ES-I3 (cell line): ENCODE data around the gene CPVL.

ENCODE experiments used
- H3K36me3 ChIP-seq: 2 replicates; pipeline ENCODE4 v1.6.1; 2013; ENCODE audit warnings: mild to moderate bottlenecking, low read length, control low read depth, moderate library complexity; ENCODE audit not compliant: insufficient read depth
- H3K4me1 ChIP-seq: 2 replicates; pipeline ENCODE4 v1.6.1; 2013; ENCODE audit warnings: mild to moderate bottlenecking, control low read depth, low read length; ENCODE audit not compliant: insufficient read depth
- H3K9ac ChIP-seq: 2 replicates; pipeline ENCODE4 v1.6.1; 2013; ENCODE audit warnings: low read depth, mild to moderate bottlenecking, low read length, moderate library complexity
- H3K9me3 ChIP-seq: 2 replicates; pipeline ENCODE4 v1.6.1; 2013; ENCODE audit warnings: mild to moderate bottlenecking, low read length, moderate library complexity; ENCODE audit not compliant: control insufficient read depth, insufficient read depth

The CPVL gene

DNA sequence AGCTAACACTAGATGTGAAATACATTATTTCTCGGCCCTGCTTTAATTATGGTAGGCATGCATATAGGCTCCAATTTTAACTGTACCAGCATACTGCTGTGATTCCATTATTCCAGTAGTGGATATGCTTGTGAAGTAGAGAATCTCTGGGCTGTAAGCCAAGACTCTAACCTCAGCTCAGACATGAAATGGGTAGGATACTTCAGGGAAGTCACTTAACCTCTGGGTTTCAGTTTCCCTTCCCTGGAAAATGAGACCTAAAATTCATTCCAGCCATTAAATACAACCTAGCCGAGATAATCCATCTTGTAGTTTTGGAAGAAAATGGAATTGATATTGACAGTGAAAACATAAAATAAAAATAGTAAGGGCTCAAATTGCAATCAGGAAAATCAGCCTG is 128.6 kb downstream of the CPVL start:
- Histone ChIP-seq H3K9ac (no peak overlapping the region), H3K36me3 (no peaks in the 10 kb centered on the region), H3K9me3 (no peaks in the 10 kb centered on the region), H3K4me1 (no peaks in the 10 kb centered on the region)

DNA sequence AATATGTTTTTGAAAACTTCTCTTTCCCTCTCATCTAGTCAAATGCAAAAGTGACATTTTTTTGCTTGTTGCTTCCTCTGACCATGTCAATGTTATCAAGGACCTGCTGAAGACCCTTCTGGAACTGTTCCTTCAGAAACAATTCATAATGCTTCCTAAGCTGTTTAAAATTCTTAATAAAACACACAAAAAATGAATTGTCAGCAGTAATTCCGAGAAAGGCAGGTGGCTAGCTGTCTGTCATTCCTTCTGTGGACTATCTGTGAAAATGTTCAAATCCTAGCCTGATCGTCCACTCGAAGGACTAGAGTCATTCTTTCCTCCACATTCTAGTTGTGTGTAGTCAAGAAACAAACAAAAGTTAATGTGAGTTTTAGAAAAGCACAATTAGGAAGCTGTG is 131.6 kb downstream of the CPVL start:
- Histone ChIP-seq H3K9me3 (no peaks in the 10 kb centered on the region), H3K4me1 (no peaks in the 10 kb centered on the region), H3K36me3 (no peaks in the 10 kb centered on the region), H3K9ac (no peak overlapping the region)

DNA sequence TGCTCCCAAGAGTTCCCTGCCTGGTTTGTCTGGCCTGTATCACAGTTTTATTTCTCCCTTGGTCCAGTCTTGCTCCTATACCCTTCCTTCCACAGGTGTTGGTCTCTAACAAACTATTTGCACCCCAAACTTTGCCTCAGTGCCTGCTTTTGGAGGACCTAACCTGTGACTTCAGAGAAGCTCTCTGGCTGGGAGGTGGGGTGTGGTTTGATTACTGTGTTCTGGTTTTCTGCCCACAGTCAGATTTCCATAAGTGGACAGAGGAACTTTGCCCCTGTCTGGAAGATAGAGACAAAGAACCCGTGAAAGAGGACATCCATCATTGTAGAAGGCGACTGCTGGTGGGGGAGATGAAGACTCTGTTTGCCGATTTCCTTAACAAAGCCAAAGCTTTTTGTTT is 132.4 kb downstream of the CPVL start:
- Histone ChIP-seq H3K36me3 (no peaks in the 10 kb centered on the region), H3K9ac (no peak overlapping the region), H3K9me3 (no peaks in the 10 kb centered on the region), H3K4me1 (no peaks in the 10 kb centered on the region)

DNA sequence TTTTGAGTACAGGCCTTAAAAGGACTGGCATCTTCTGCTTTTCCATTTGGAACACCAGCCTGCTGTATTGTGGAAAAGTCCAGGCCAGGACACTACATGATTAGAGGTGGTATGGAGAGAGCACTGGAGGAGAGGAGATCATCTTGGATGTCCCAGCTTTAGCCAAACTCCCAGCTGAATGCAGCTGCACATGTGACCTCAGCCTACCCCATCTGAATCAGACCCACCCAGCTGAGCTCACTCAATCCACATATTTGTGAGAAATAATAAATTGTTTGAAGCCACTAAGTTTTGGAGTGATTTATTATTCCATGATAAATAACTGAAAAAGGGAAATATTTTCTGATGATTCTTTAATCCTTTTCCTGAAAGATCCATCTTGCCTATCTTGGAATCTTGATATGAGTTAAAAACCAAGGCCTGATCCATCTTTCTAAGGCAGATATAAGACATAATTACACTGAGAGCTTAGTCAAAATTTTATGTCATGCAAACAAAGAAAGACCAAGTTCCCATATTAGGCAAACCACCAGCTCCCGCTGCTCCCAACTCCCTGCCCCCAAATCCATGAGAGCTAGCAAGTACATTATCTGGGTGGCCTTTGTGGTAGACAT is 133.1 kb downstream of the CPVL start:
- Histone ChIP-seq H3K9me3 (no peaks in the 10 kb centered on the region), H3K4me1 (no peaks in the 10 kb centered on the region), H3K36me3 (no peaks in the 10 kb centered on the region; the same call in 1 of the 2 replicates), H3K9ac (no peak overlapping the region)

DNA sequence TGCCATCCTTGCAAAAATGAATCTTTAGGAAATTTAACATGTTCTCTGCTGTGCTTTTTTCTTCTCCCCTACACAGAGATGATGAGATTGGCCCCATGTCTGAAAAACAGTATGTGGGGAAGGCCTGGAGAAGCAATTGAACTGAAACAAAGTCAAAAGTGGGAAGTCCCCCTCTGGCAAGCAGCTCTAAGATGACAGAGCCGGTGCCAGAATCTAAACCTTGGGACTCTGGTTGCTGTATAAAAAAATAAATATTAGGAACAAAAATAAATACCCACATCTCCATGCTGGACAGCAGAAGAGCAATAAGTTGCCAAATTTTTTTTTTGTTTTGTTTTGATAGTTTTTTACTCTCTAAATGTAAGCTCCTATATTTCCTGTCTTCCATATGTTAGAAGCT is 136.4 kb downstream of the CPVL start:
- H3K4me1 ChIP-seq: no peaks in the 10 kb centered on the region
- no peaks in the 10 kb centered on the region; the same call in 1 of the 2 replicates for H3K36me3 ChIP-seq
- peaks cover 6% of the 10 kb centered on the region; the same call in 1 of the 2 replicates for H3K9me3 ChIP-seq
- H3K9ac ChIP-seq: no peak overlapping the region

DNA sequence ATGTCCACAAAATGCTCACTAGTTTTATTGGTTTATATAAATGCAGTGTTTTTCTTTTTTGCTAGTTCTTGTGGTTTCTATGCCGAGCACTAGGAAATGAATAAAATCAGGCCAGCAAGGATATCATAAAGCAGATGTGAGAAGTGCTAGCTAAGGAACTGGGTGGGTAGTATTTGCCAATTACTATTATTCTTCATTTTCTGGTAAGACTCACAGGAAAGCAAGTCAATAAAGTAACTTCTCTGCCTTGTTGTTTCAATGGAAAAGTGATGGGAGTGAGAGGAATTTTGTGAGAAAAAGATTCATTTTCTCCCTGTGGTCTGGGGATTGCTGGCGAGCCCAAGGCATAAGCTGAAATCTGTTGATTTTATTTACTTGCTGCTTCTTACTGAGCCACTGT is 137.7 kb downstream of the CPVL start:
- Histone ChIP-seq H3K36me3 (no peaks in the 10 kb centered on the region; the same call in 1 of the 2 replicates), H3K4me1 (no peaks in the 10 kb centered on the region), H3K9me3 (peaks cover 6% of the 10 kb centered on the region; the same call in 1 of the 2 replicates), H3K9ac (no peak overlapping the region)

DNA sequence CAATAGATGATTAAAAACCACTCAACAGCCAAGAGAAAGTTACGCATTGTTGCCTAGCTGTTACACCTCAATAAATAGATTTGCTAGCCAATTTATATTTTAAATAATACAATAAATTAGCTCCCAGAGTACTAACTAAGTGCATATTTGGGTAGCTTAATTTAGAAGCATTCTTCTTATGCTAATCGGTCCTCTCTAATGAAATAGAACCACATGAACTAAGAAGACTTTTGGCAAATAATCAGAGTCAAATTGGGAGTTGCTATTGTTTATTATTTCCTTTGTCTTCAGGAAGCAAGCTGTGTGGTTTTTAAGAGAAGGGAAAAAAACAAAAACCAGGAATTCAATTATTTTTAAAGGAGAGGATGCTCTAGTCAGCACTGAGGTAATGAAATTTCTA is 139.2 kb downstream of the CPVL start:
- H3K9me3 ChIP-seq: peaks cover 11% of the 10 kb centered on the region
- no peaks in the 10 kb centered on the region for H3K4me1 ChIP-seq
- H3K36me3 ChIP-seq: no peaks in the 10 kb centered on the region; the same call in 1 of the 2 replicates
- no peak overlapping the region for H3K9ac ChIP-seq

DNA sequence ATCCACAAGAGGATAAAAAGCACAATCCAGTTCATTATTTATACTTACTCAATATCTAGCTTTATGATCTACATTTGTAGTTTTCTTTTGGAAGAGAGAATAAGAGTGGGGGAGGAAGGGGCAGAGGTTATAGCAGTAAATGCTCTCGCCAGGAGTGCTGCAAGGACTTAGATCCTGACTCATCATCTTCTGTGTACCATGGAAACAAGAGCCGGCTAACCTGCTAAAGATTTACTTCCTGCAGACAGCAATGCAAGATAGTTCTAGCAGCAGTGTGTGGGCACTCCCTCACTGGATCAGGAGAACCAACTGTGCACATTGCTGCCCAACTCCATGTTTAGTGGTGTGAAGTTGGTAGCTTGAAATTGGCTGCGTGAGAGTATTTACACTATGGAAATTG is 140.5 kb downstream of the CPVL start:
- Histone ChIP-seq H3K4me1 (no peaks in the 10 kb centered on the region), H3K9ac (no peak overlapping the region), H3K36me3 (no peaks in the 10 kb centered on the region; the same call in 1 of the 2 replicates), H3K9me3 (peaks cover 11% of the 10 kb centered on the region)

DNA sequence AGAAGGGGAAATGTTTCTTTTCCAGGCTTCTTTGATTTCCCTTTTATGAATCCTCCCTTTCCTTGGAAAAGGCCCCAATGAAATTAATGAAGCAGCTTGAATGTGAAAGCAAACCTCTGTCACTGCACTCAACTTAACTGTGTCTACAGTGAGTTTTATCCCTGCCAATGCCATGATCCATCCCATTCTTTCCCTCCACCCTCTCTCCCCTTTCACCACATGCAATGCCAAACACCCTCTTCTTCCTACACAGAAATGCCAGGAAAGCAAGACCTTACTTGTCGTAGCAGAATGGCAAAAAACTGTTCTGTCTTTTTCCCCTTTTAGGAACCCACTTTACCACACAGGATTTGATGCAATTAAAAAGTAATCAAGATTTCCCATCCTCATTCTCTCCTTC is 140.9 kb downstream of the CPVL start:
- Histone ChIP-seq H3K9me3 (peaks cover 11% of the 10 kb centered on the region), H3K36me3 (no peaks in the 10 kb centered on the region; the same call in 1 of the 2 replicates), H3K4me1 (no peaks in the 10 kb centered on the region), H3K9ac (no peak overlapping the region)

DNA sequence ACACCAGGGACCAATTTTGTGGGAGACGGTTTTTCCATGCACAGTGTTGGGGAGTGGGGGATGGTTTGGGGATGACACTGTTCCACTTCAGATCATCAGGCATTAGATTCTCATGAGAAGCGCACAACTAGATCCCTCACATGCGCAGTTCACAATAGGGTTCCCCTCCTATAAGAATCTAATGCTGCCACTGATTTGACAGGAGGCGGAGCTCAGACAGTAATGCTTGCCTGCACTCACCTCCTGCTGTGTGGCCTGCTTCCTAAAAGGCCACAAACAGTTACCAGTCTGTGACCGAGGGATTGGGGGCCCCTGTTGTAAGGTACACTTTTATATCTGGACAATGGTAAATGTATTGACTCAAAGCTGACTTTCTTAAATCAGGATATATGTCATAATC is 142.6 kb downstream of the CPVL start:
- Histone ChIP-seq H3K9me3 (peaks cover 11% of the 10 kb centered on the region), H3K36me3 (no peaks in the 10 kb centered on the region; the same call in 1 of the 2 replicates), H3K4me1 (peaks cover 3% of the 10 kb centered on the region; the same call in 1 of the 2 replicates), H3K9ac (no peak overlapping the region)

DNA sequence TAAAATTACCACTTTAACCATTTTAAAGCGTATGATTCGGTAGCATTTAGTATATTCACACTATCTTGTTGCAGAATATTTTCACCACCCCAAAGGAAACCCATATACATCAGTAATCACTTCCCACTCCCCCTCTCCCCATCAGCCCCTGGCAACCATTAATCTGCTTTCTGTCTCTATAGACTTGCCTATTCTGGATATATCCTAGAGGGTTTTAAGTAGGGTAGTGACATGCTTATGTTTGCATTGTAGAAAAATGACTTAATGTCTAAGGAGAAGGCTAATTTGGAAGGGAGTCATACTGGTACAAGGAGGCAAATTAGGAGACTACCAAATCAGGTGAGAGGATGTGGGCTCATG is 145.6 kb downstream of the CPVL start:
- no peaks in the 10 kb centered on the region for H3K36me3 ChIP-seq
- H3K9me3 ChIP-seq: peaks cover 5% of the 10 kb centered on the region; the same call in 1 of the 2 replicates
- H3K4me1 ChIP-seq: peaks cover 12% of the 10 kb centered on the region; the same call in 1 of the 2 replicates
- H3K9ac ChIP-seq: no peak overlapping the region

DNA sequence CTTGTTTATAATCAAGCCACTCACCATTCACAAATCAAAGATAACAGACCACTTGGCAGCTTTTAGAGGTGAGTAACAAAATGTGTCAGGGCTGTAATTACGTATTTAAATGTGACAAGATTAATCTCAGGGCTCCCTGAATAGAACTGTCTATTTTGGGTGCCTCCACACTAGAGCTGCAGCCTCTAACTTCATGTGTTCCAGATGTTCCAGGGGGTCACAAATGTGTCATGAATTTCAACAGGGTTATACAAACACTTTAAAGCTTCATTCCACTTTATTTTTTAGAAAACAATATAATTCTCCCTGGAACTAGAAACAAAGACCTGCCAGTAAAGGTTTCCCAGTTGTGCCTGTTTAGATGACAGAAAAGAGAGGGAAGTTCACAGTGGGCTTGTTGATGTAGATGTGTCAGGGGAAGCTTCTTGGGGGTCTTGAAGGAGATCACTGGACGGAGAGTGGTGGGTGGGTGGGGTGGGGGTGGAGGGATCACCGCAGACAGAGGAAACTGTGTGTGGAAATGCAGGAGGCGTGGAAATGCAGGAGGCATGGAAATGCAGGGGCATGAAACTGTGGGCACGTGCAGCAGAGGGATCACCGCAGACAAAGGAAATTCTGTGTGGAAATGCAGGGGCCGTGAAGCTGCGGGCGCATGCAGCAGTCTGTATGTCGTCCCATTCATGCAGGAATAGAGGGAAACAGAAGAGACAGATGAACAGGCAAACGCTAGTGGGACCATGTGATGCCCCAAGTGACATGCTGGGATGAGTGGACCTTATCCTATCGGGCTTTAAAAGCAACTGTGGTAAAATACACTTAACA is 146.2 kb downstream of the CPVL start:
- no peaks in the 10 kb centered on the region for H3K36me3 ChIP-seq
- H3K9me3 ChIP-seq: peaks cover 5% of the 10 kb centered on the region; the same call in 1 of the 2 replicates

DNA sequence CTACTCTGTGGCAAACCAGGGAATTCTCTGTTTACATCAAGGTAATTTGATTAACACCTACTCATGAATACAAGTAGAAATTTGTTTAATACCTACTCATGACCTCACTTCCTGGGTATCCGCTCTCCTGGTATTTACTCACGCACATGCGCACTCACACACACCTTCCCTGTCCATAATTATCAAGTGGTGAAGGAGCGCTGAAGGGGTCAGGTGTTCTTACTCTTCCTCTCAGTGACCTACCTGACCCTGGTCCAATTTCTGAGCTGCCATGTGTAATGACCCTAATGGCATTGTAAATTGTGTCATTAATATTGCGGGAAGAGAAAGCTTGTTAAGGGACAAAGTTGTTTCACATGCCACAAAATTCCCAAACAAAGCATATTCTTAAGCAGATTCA is 146.9 kb downstream of the CPVL start:
- Histone ChIP-seq H3K36me3 (no peaks in the 10 kb centered on the region), H3K9ac (no peak overlapping the region), H3K4me1 (peaks cover 12% of the 10 kb centered on the region; the same call in 1 of the 2 replicates), H3K9me3 (peaks cover 5% of the 10 kb centered on the region; the same call in 1 of the 2 replicates)

More for the DNA sequence above, 146.2 kb downstream of the CPVL start:
- Histone ChIP-seq H3K4me1 (peaks cover 12% of the 10 kb centered on the region; the same call in 1 of the 2 replicates), H3K9ac (no peak overlapping the region)

DNA sequence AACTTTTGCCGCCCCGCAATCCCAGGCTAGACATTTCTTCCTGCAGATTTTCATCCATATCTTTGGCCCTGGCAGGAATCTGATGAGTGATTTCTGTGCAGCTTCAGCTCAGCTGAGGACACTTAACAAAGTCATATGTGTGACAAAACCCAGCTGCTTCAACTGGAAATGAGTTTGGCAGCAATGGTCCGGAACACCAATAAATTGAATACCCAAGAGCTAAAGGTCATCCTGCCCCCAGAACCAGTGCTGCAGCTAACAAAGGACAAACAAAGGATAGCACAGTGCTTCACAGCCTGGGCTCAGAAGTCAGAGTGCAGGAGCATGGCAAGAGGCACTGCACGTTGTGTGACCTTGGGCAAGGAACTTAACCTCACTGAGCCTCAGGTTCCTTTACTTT is 148.2 kb downstream of the CPVL start:
- H3K9ac ChIP-seq: no peak overlapping the region
- H3K9me3 ChIP-seq: 0 out of 2 replicates have a peak, but pooled peaks cover under 1% of the 10 kb centered on the region
- no peaks in the 10 kb centered on the region for H3K36me3 ChIP-seq
- peaks cover 12% of the 10 kb centered on the region; the same call in 1 of the 2 replicates for H3K4me1 ChIP-seq

DNA sequence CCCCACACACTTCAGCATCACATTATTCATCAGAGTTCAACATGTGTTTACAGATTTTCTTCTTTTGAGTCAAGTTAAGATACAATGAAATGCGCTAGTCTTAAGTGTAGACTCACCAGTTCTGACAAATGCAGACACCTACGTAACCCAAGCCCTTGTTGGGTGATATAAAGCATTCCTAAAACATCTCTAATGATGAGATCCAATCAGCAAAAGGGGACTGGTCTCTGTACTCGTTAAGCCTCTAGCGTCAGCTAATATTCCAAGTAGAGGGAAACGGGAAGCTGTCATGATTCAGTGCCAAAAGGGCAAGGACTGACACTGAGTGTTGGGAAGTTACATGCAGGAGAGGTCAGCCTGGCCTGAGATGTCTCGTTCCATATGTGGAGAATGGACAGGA is 149.5 kb downstream of the CPVL start:
- H3K4me1 ChIP-seq: peaks cover 12% of the 10 kb centered on the region; the same call in 1 of the 2 replicates
- no peak overlapping the region for H3K9ac ChIP-seq
- no peaks in the 10 kb centered on the region for H3K36me3 ChIP-seq
- H3K9me3 ChIP-seq: no peaks in the 10 kb centered on the region
